Sigmoid colon (tissue), 3 donors: ENCODE data around the gene ULK3.

ENCODE experiments used
- CTCF ChIP-seq, 4 experiments: fragments of 450-650 bp in 3 of 4; fragments of 200-600 bp in 1 of 4; IDR thresholded peaks; one replicate each; pipeline ENCODE4 v1.5.1; 2016 to 2019; ENCODE audit warnings: antibody characterized with exemption in 4 of 4, mild to moderate bottlenecking in 3 of 4, moderate library complexity in 2 of 4
- POLR2A ChIP-seq, 2 donors: fragments of 450-650 bp; IDR thresholded peaks; one replicate each; pipeline ENCODE4 v1.6.1; 2016; ENCODE audit warnings: antibody characterized with exemption in 2 of 2, mild to moderate bottlenecking in 2 of 2, moderate library complexity in 2 of 2

GRCh38 chr15:74821091-74821789, 21.7 kb downstream of the ULK3 start:
- no peak for TF ChIP-seq CTCF (IDR thresholded peaks at IDR 0.05)
- no peak for TF ChIP-seq POLR2A (IDR thresholded peaks at IDR 0.05)
